GM12801 (cell line): ENCODE measurements around the gene PWWP2A.

Experiments
- CTCF ChIP-seq: IDR thresholded peaks from one replicate; pipeline ENCODE4 v1.5.1; 2011; ENCODE audit warnings: control low read depth; ENCODE audit not compliant: insufficient read length; ENCODE audit errors: extremely low read depth

The PWWP2A gene

DNA sequence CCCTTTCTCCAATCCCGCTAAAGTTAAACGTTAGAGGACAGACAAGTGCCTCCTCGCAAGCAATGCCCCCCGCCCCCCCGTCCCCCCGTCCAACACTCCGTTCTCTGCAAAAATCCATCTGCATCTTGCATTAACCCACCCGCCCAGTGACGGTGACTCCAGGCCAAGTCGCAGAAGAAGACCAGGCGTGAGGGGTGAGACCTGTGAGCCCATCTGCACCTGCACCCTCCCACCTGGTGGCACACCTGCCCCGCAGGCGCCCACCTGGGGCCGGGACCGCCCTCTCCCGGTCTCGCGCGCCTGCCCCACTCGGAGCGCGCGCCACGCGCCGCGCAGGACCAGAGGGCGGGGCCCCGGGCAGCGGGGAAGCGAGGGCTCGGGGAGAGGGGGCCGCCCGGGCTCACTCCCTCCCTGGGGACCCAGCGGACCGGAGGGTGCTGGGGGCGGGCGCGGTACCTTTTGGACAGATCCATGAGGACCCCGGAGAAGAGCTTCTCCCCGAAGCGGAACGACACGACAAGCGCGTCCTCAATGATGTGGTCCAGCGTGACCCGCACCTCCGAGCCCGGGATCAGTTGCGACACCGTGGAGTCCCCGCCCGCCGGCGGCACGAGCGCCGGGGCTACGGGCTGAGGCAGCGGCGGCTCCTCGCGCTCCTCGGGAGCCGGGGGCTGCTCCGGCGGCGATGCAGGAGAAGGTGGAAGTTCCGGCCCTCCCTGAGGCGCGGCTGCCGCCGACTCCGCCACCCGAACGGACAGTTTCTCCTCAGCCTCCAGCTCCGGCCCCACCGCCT lies 705 bp downstream of the PWWP2A start:
- no peak for TF ChIP-seq CTCF

GRCh38 chr5:160116991-160117390 lies 2.3 kb downstream of the PWWP2A start:
- TF ChIP-seq CTCF = no peak

GRCh38 chr5:160108124-160108523 lies 11.1 kb downstream of the PWWP2A start:
- TF ChIP-seq CTCF = no peak

DNA sequence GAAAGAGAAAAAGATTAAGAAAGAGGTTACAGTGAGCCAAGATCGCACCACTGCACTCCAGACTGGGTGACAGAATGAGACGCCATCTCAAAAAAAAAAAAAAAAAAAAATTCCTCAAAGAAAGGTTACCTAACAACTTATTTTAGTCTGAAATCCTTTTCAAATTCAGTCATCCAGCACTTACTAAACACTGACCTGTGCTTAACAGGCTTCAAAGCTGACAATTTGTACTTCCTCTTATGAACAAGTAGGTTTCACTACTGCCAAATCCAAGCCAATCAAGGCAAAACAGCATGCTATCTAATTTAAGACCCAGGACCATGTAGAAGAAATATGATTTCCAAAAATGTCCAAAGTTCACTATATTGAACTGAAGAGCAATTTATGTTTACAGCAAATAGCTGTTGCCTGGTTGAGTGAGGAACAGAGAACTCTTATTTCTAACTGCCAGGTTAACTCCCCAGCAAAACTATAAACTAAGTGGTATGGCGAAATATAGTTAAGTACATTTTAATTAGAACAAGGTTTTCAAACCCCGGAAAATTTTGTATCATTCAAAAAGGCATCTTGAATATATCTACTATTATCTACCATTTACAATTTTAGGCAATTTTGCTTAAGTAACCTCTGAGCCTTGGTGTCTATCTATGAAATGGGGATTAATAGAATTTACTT lies 13.4 kb downstream of the PWWP2A start:
- TF ChIP-seq CTCF = no peak

DNA sequence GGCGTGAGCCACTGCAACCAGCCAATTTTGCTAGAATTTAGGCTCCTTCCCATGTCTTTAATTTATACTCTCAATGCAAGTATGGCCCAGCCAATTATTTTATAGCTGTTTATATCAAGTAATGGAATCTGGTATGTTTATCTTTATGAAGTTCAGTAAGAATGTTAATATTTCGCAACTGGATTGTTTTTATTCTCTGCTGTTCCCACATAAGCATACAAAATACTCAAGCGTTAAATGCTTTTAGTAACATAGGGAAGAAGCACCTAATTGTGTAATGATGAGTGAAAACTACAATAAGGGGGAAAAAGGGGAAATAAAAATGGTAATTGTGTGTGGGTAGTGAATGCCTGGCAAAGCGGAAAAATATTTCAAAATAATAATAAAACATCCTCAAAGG lies 21.3 kb downstream of the PWWP2A start:
- no peak for TF ChIP-seq CTCF

DNA sequence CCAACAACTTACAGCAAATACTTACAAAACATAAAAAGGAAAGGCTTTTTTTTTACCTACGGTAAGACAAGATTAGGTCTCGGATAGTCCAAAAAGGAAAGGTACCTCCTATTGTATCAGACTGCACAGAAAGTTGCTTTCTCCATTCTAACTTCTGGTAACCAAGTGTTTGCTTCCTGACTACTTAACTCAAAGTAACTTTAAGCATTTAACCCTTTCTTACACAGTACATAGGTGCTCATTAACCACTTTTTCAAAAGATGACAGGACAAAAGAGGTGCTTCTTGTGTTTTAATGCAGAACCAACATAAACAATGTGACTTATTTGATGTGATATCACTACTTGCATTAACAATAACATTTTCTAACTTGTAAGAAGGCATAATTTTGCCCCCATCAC lies 23.1 kb downstream of the PWWP2A start:
- TF ChIP-seq CTCF = no peak

DNA sequence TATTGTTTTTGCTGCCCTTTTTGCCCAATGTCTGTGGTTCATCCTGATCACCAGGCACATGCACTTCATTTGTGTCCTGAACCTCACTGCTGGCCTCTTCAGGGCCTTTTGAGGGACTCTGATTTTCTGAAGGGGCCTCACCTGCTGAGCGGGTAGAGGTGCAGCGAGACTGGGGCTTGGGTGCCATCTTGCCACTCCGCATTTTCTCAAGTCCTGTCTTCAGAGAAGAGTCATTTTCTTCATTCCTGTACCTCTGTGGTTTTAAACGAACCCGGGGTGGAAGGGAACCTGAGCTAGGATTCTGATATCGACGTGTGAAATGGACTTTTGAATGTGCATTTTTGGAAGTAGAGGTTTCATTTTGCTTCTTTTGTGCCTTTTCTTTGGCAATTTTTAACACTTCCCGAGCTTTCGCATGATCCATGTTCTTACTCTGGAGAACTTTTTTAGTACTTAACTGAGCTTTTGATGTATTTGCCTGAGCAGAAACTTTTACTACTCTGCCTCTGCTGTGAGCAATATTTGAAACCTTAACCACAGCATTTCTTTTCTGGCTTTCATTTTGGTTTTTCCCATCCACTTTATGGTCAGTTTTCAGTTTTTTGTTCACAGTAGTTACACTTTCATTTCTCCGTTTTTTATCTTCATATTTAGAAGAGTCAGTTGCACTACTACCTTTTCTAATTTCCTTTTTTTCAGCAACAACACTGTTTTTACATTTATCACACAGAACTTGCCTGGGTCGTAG lies 26.1 kb downstream of the PWWP2A start:
- no peak for TF ChIP-seq CTCF
